Stimulated activated CD8-positive, alpha-beta memory T cell treated with anti-CD3 and anti-CD28 coated beads, Interleukin-15, amount 100 ng/mL, for 48 hours (primary cell): Measurements from ENCODE around the gene CISD3.

Experiments used
- DNase-seq, 2 donors: peaks; one replicate each; pipeline ENCODE4 v3.0.0-alpha.2; 2020; ENCODE audit warnings: low read depth in 2 of 2

Gene CISD3

GRCh38 chr17:38729886-38730525, at the start of gene CISD3:
TSS of gene CISD3 (plus strand) at chr17:38730341. CDS start at chr17:38730359, 18 bp downstream.
- DNase-seq, result peak; percentile 84 to 85

GRCh38 chr17:38681096-38681495, 49.0 kb upstream of the CISD3 start:
- DNase-seq, result no peak

- no peak for DNase-seq
These were observed 44.6 kb upstream of the CISD3 start for GRCh38 chr17:38685491-38685890.

- DNase-seq, result no peak
These were observed 42.9 kb upstream of the CISD3 start for GRCh38 chr17:38687286-38687685.

GRCh38 chr17:38690386-38690785, 39.8 kb upstream of the CISD3 start:
- DNase-seq, result no peak

GRCh38 chr17:38691154-38691553, 39.0 kb upstream of the CISD3 start:
- no peak for DNase-seq

GRCh38 chr17:38693700-38694329, 36.3 kb upstream of the CISD3 start:
- DNase-seq, result no peak

GRCh38 chr17:38697061-38697820, 32.9 kb upstream of the CISD3 start:
- DNase-seq, result no peak

- no peak for DNase-seq
These were observed 31.4 kb upstream of the CISD3 start for GRCh38 chr17:38698760-38699159.

GRCh38 chr17:38701504-38702165, 28.5 kb upstream of the CISD3 start:
- peak; percentile 76 to 86 for DNase-seq

GRCh38 chr17:38702166-38702915, 27.8 kb upstream of the CISD3 start:
- DNase-seq, result peak; percentile 76 to 77

GRCh38 chr17:38702916-38703741, 27.0 kb upstream of the CISD3 start:
- DNase-seq, result peak in 1 of 2 donors; percentile 31

GRCh38 chr17:38703742-38704605, 26.2 kb upstream of the CISD3 start:
- DNase-seq, result peak; percentile 83 to 86

- peak; percentile 55 to 60 for DNase-seq
These were observed 25.3 kb upstream of the CISD3 start, which contains the start of gene MLLT6 for GRCh38 chr17:38704606-38705522. TSS of gene MLLT6 (plus strand) at chr17:38705273. CDS start at chr17:38705633, 360 bp downstream.

- DNase-seq, result no peak
These were observed 24.7 kb upstream of the CISD3 start for GRCh38 chr17:38705523-38705802.

- DNase-seq, result no peak
These were observed 24.2 kb upstream of the CISD3 start for GRCh38 chr17:38705803-38706504.

- no peak for DNase-seq
These were observed 23.5 kb upstream of the CISD3 start for GRCh38 chr17:38706505-38707216.
